Keratinocyte (primary cell): ENCODE results near the gene ICOS. TPM values are rescaled to one million over a fixed set of nuclear protein-coding genes. Genes with fewer than 3 reads are reported as not detected.

ENCODE experiments used
- DNase-seq: peaks from one replicate; pipeline ENCODE4 v3.0.0-alpha.2; 2011; ENCODE audit warnings: low read depth, missing footprints, low spot score
- FAIRE-seq: peaks from 2 replicates; lab custom pipeline; 2011; peaks lifted over from hg19 to GRCh38; lab: Jason Lieb, UNC
- H2AFZ ChIP-seq: 2 replicates; pipeline ENCODE4 v1.6.0; 2012; ENCODE audit warnings: low read length, control low read depth, inconsistent platforms; ENCODE audit not compliant: control insufficient read depth
- H3K27ac ChIP-seq: 2 replicates; pipeline ENCODE4 v1.5.1; 2011; ENCODE audit warnings: low read length; ENCODE audit not compliant: control insufficient read depth, insufficient read depth
- H3K27me3 ChIP-seq: 3 replicates; pipeline ENCODE4 v1.6.0; 2011; ENCODE audit warnings: low read length; ENCODE audit not compliant: control insufficient read depth, insufficient read depth; ENCODE audit errors: extremely low read depth
- H3K36me3 ChIP-seq, 2 experiments: 2 replicates in 1 of 2; 3 replicates in 1 of 2; pipeline ENCODE4 v1.5.1; 2011; ENCODE audit warnings: low read length in 2 of 2, mild to moderate bottlenecking in 1 of 2; ENCODE audit not compliant: control insufficient read depth in 2 of 2, insufficient read depth in 2 of 2; ENCODE audit errors: extremely low read depth in 1 of 2
- H3K4me1 ChIP-seq: 3 replicates; pipeline ENCODE4 v1.5.1; 2011; ENCODE audit warnings: low read length; ENCODE audit not compliant: control insufficient read depth, insufficient read depth; ENCODE audit errors: extremely low read depth
- H3K4me2 ChIP-seq: 3 replicates; pipeline ENCODE4 v1.6.0; 2011; ENCODE audit warnings: low read depth, low read length; ENCODE audit not compliant: control insufficient read depth, insufficient read depth; ENCODE audit errors: extremely low read depth
- H3K4me3 ChIP-seq, 3 experiments: fragments of 200-600 bp in 1 of 3; sonication (generic) in 1 of 3; 2 replicates in 2 of 3; 3 replicates in 1 of 3; pipeline ENCODE4 v1.5.1; 2011 to 2016; ENCODE audit warnings: low read length in 3 of 3, mild to moderate bottlenecking in 3 of 3, control low read depth in 2 of 3, inconsistent platforms in 1 of 3, low read depth in 1 of 3, mixed read lengths in 1 of 3, mixed run types in 1 of 3, moderate library complexity in 1 of 3; ENCODE audit not compliant: control insufficient read depth in 2 of 3, insufficient read depth in 2 of 3; ENCODE audit errors: extremely low read depth in 1 of 3
- H3K79me2 ChIP-seq: 2 replicates; pipeline ENCODE4 v1.6.0; 2012; ENCODE audit warnings: low read length; ENCODE audit not compliant: control insufficient read depth, insufficient read depth
- H3K9ac ChIP-seq: 3 replicates; pipeline ENCODE4 v1.6.0; 2011; ENCODE audit warnings: low read length; ENCODE audit not compliant: control insufficient read depth, insufficient read depth; ENCODE audit errors: extremely low read depth
- H3K9me1 ChIP-seq: 3 replicates; pipeline ENCODE4 v1.6.0; 2011; ENCODE audit warnings: low read length; ENCODE audit not compliant: control insufficient read depth, insufficient read depth; ENCODE audit errors: extremely low read depth
- H3K9me3 ChIP-seq: 2 replicates; pipeline ENCODE4 v1.5.1; 2012; ENCODE audit warnings: low read depth, low read length; ENCODE audit not compliant: control insufficient read depth
- H4K20me1 ChIP-seq: 3 replicates; pipeline ENCODE4 v1.6.0; 2011; ENCODE audit warnings: low read length; ENCODE audit not compliant: control insufficient read depth, insufficient read depth; ENCODE audit errors: extremely low read depth
- EZH2 ChIP-seq: IDR thresholded peaks from one replicate; pipeline ENCODE4 v1.6.1; 2012; ENCODE audit warnings: inconsistent platforms, mild to moderate bottlenecking, low read length, moderate library complexity
- dilution Hi-C: fragments of 300-500 bp; cut with MboI; formaldehyde crosslinking; loops from one replicate; pipeline ENCODE4 v1.7.0; 2020; ENCODE audit warnings: low sequenced_read_pairs; ENCODE audit not compliant: extremely low pct_ligation_motif_present
- polyA plus RNA-seq, 5 experiments: library from polyadenylated mRNA; depleted of rRNA in 3 of 5; stranded (reverse) in 3 of 5; stranded (forward) in 1 of 5; unstranded in 1 of 5; fragments of >200 nt; gene quantifications; 1 replicate in 1 of 5; 2 replicates in 3 of 5; 3 replicates in 1 of 5; pipeline versions ENCODE4 v1.2.1 to v1.2.3, GENCODE V29; 2011 to 2012; ENCODE audit warnings: missing spikeins in 2 of 5, low read depth in 1 of 5, low replicate concordance in 1 of 5
- TF ChIP-seq, protein P1 (sequence below), 3 experiments: IDR thresholded peaks in 1 of 3; conservative IDR thresholded peaks in 1 of 3; optimal IDR thresholded peaks in 1 of 3; 2 replicates in 2 of 3; 3 replicates in 1 of 3; pipeline versions ENCODE3 to v1.5.1; 2011; ENCODE audit warnings: low read length in 3 of 3, mild to moderate bottlenecking in 3 of 3, moderate library complexity in 2 of 3, control low read depth in 1 of 3, inconsistent platforms in 1 of 3; ENCODE audit not compliant: insufficient read depth in 2 of 3; ENCODE audit errors: extremely low read depth in 1 of 3

ICOS gene
- polyA plus RNA-seq, 1 donor (not counting 4 experiments of a cell fraction or from before 2014, with no cell fraction given) = not detected

DNA sequence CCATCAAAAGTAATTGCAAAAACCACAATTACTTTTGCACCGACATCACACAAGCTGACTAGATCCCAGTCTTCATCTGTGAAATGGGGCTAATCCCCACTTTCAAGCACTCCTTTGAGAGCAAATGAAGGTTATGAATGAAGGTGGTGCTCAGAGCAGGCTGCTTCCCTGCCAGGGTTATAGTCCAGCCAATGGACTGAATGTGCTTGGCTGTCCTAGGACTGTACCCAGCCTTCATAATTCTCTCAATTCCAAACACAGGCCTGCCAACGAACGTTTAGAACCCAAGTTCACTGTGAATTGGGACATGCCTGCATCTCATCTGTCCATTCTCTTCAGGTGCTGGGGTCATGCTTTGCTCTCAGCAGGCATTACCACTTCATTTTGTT, 27.8 kb upstream of the ICOS start:
- no peak for FAIRE-seq
- Histone ChIP-seq H3K9ac (no peak overlapping the region), H3K27me3 (no peaks in the 10 kb centered on the region), H2AFZ (no peak overlapping the region), H3K9me3 (no peaks in the 10 kb centered on the region), H3K4me3 (no peak overlapping the region), H4K20me1 (no peaks in the 10 kb centered on the region), H3K79me2 (no peaks in the 10 kb centered on the region), H3K36me3 (no peaks in the 10 kb centered on the region), H3K9me1 (no peaks in the 10 kb centered on the region), H3K4me2 (no peak overlapping the region), H3K27ac (no peak overlapping the region), H3K4me1 (no peaks in the 10 kb centered on the region)
- DNase-seq = no peak
- dilution Hi-C loops = no loop called here
- TF ChIP-seq, protein P1, sequence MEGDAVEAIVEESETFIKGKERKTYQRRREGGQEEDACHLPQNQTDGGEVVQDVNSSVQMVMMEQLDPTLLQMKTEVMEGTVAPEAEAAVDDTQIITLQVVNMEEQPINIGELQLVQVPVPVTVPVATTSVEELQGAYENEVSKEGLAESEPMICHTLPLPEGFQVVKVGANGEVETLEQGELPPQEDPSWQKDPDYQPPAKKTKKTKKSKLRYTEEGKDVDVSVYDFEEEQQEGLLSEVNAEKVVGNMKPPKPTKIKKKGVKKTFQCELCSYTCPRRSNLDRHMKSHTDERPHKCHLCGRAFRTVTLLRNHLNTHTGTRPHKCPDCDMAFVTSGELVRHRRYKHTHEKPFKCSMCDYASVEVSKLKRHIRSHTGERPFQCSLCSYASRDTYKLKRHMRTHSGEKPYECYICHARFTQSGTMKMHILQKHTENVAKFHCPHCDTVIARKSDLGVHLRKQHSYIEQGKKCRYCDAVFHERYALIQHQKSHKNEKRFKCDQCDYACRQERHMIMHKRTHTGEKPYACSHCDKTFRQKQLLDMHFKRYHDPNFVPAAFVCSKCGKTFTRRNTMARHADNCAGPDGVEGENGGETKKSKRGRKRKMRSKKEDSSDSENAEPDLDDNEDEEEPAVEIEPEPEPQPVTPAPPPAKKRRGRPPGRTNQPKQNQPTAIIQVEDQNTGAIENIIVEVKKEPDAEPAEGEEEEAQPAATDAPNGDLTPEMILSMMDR (optimal IDR thresholded peaks at IDR 0.05 in 1 of 3, IDR thresholded peaks at IDR 0.05 in 1 of 3, conservative IDR thresholded peaks at IDR 0.05 in 1 of 3; ENCODE audit: extremely low read depth in 1 of 3, insufficient read depth in 2 of 3, low read length in 3 of 3) = no peak
- no peak for TF ChIP-seq EZH2

DNA sequence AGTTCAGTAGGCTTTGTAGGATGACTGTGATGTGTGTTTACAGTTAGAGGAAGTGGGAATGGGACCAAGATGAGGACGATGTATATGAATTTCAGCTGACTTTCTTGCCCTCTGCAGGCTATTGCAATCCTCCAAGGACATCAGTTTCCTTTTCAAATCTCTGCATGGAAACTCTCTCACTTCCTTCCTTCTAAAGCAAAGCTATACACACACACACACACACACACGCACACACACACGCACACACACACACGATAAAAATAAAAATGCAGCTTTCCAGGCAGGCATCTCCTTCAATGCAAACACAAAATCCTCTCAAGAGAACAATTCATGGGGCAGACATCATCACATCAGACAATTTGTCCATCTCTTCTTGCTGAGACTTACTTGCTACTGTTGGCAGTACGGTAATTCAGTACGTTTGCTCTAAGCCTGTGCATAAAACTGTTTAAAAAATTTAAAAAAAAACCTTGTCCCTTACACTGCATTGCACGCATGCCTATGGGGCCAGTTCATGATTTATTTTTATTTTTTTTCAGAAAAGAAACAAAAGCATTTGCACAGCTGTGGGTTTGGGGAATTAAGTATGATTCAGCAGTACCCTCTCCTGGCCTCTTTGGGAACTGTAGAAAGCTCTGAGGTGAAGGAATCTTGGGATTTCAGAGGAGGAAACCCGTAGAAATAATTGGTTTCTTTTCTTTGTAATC, 27.1 kb upstream of the ICOS start:
- Histone ChIP-seq H3K9me1 (no peaks in the 10 kb centered on the region), H2AFZ (no peak overlapping the region), H4K20me1 (no peaks in the 10 kb centered on the region), H3K79me2 (no peaks in the 10 kb centered on the region), H3K27me3 (no peaks in the 10 kb centered on the region), H3K4me1 (no peaks in the 10 kb centered on the region), H3K4me3 (no peak overlapping the region), H3K27ac (no peak overlapping the region), H3K9ac (no peak overlapping the region), H3K36me3 (no peaks in the 10 kb centered on the region), H3K4me2 (no peak overlapping the region), H3K9me3 (no peaks in the 10 kb centered on the region)
- dilution Hi-C loops = no loop called here
- no peak for DNase-seq
- no peak for FAIRE-seq
- TF ChIP-seq, protein P1 (optimal IDR thresholded peaks at IDR 0.05 in 1 of 3, IDR thresholded peaks at IDR 0.05 in 1 of 3, conservative IDR thresholded peaks at IDR 0.05 in 1 of 3; ENCODE audit: extremely low read depth in 1 of 3, insufficient read depth in 2 of 3, low read length in 3 of 3) = peak; percentile 38 to 60 (median 55)
- no peak for TF ChIP-seq EZH2
